ENCODE results near the gene ANK2.

Gene ANK2

DNA sequence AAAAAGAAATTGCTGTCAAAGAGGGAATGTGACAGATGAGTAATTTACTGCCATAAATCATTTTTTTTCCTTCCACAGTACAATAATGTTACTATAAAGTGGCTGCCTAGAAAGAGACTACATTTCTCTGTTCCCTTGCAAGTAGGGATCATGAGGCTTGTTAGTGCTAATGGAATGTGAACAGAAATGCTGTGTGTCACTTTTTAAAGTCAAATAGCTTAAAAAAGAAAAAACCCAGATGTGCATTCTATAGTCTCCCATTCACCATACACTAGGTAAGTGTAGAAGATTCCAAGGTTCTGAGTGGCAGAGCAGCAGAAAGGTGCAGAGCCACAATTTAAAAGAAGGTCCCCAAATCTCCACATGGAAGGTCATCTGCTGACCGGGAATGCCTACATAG lies 383.7 kb downstream of the ANK2 start:
- no peak overlapping the region for H3K9ac ChIP-seq (ENCODE audit: low read depth, low read length, poor library complexity, severe bottlenecking)
- no peak overlapping the region for H3K4me2 ChIP-seq (ENCODE audit: low read depth, low read length, poor library complexity, severe bottlenecking)

More for the DNA sequence above, 383.7 kb downstream of the ANK2 start:
- H3K4me1 ChIP-seq (ENCODE audit: insufficient read depth, low read length, poor library complexity, severe bottlenecking), result peaks cover 14% of the 10 kb centered on the region
- H3K9me2 ChIP-seq (replicated peaks; ENCODE audit: low read depth, low read length), result no peaks in the 10 kb centered on the region
- H3F3A ChIP-seq (ENCODE audit: low read depth), result no peaks in the 10 kb centered on the region
- H4K20me1 ChIP-seq (ENCODE audit: insufficient read depth, low read length, poor library complexity, severe bottlenecking), result no peaks in the 10 kb centered on the region
- H3K4me3 ChIP-seq (ENCODE audit: low read length, poor library complexity, severe bottlenecking), result no peak overlapping the region
- no peaks in the 10 kb centered on the region for H3K9me3 ChIP-seq (ENCODE audit: insufficient read depth, low read depth, low read length)
- H3K36me3 ChIP-seq (ENCODE audit: insufficient read depth, low read length), result no peaks in the 10 kb centered on the region
- no peaks in the 10 kb centered on the region for H3K27me3 ChIP-seq (ENCODE audit: insufficient read depth, low read length, poor library complexity, severe bottlenecking)
- no peaks in the 10 kb centered on the region for H3K79me2 ChIP-seq (ENCODE audit: insufficient read depth, low read length)
- H2AFZ ChIP-seq (ENCODE audit: low read length), result no peak overlapping the region
- TF ChIP-seq EZH2phosphoT487 (IDR thresholded peaks at IDR 0.05; ENCODE audit: borderline replicate concordance) (no peak), CTCF (conservative IDR thresholded peaks at IDR 0.05; ENCODE audit: low read length) (no peak)

All from Loucy (cell line).